ENCODE measurements around the gene TBRG1.

The TBRG1 gene

GRCh38 chr11:124618863-124619262 lies 3.8 kb upstream of the TBRG1 start:
- no peak for DNase-seq

DNA sequence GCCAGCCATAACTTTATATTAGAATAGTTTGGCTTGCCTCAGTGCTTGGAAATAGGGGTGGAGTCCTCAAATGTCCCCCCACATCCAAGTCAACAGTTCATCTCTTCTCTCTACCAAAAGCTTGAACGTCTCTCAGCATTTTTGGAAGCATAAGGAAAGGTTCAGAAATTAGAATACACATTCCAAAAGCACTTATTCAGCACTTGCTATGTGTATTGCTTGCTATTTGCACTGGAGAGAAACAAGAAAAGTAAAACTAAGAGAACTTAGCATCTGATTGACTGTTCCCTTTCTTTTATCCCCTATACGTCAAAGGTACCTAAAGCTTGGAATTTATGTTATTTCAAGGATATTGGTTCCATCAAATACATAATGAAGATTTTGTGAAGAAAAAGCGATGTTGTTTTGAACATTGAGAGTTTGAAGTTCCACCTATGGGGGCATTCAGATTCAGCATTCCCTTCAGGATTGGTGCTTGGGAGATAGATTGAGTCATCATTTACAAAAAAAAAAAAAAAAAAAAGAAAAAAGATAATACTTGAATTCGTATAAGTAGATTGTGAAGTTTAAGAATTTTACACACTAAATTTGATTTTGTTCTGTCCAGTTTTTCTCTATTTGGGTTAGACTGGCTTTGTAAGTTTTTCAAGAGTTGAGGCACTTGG lies 1.3 kb downstream of the TBRG1 start:
- DNase-seq: no peak

DNA sequence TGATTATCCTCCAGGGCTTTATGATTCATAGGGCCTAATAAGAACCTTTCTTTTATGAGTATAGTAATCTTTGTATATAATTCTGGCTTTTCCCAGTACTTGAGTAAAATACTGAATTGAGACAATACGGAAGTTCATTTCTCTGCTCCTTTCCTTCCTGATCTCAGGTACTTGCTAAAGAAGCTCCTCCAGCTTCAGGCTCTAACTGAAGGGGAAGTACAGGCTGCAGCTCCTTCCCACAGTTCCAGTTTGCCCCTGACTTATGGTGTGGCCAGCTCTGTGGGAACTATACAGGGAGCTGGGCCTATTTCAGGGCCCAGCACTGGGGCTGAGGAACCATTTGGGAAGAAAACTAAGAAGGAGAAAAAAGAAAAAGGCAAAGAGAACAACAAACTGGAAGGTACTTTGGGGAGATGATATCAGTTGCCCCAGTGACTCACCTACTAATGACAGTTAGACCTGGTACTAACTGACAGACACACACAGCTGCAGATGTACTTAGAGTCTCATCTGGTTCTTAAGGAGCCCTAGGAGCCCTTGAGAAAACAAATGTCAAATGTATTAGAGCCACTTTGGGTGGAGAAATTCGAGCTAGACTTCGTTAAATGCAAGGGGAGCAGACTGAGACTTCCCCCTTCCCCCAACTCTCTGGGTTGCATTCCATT lies 3.0 kb downstream of the TBRG1 start:
- DNase-seq: no peak

- no peak for DNase-seq
These were observed 4.9 kb downstream of the TBRG1 start for GRCh38 chr11:124627546-124627945.

GRCh38 chr11:124629961-124630360 lies 7.3 kb downstream of the TBRG1 start:
- no peak for DNase-seq

DNA sequence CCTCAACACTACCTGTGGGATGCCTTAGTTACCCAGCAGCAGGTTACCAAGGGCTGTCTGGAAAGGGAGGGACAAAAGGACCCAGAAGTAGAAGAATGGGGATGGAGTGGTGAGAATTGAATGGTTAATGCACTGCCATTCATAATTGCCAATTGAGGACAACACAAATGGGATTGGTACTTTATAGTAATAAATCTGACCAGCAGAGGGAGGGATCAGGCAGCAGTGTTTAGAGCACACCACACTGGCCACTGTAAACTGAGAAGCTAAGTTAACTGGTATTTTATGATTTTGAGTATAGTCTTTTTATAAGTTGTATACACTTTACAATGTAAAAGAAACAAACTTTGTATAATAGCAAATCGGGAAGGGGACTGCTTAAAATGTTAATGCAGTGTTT lies 10.7 kb downstream of the TBRG1 start:
- no peak for DNase-seq

DNA sequence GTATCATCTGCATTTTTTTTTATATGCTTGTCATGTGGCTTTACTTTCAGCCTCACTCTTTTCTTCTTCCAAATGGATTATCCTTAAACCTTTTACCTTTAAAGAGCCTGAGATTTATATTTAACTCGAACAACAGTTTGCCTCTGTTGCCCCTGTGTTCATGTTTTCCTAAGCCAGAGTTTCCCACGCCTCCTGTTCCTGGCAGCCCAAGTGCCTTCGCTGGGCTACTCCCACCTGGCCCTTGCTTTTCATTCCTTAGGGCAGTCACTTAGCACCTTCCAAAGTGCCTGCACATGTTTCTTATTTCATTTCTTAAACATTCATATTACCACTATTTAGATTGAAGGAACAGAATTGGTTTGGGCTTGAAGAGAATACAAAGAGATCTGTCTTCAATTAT lies 13.3 kb downstream of the TBRG1 start:
- no peak for DNase-seq

GRCh38 chr11:124638500-124638899 lies 15.8 kb downstream of the TBRG1 start:
- DNase-seq: no peak

DNA sequence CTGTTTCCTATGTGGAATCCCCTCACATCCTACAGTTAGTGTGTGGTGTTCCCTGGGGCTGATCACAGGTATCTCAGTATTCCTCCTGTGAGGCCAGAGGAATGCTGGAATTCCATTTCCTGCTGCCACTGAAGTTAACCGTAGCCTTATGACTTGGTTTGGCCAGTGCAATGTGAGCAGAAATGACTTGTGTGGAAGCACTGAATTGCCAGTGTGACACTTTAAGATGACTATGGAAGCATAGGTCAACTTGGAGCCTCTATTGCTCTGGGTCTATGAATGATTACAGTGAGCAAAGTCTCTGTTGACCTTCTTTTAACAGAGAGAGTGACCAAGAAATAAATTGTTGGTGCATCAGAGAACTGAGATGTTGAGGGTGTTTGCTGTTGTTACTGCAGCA lies 16.5 kb downstream of the TBRG1 start:
- no peak for DNase-seq

- no peak for DNase-seq
These were observed 18.0 kb downstream of the TBRG1 start for GRCh38 chr11:124640666-124641065.

DNA sequence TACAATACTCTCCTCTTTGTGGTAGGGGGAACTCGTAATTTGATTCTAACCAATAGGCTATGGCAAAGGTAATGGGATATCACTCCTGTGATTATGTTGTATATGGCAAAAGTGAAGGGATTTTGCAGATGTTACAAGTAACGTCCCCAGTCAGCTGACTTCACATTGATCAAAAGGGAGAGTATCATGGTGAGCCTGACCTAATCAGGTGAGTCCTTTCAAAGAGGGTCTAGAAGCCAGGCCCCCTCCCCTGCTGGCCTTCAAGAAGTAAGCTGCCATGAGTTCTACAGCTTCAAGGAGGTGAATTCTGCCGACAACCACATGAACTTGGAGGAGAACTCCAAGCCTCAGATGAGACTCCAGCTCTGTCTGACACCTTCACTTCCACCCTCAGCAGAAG lies 20.0 kb downstream of the TBRG1 start:
- DNase-seq: no peak

- DNase-seq: no peak
These were observed 20.5 kb downstream of the TBRG1 start for GRCh38 chr11:124643042-124643604.

DNA sequence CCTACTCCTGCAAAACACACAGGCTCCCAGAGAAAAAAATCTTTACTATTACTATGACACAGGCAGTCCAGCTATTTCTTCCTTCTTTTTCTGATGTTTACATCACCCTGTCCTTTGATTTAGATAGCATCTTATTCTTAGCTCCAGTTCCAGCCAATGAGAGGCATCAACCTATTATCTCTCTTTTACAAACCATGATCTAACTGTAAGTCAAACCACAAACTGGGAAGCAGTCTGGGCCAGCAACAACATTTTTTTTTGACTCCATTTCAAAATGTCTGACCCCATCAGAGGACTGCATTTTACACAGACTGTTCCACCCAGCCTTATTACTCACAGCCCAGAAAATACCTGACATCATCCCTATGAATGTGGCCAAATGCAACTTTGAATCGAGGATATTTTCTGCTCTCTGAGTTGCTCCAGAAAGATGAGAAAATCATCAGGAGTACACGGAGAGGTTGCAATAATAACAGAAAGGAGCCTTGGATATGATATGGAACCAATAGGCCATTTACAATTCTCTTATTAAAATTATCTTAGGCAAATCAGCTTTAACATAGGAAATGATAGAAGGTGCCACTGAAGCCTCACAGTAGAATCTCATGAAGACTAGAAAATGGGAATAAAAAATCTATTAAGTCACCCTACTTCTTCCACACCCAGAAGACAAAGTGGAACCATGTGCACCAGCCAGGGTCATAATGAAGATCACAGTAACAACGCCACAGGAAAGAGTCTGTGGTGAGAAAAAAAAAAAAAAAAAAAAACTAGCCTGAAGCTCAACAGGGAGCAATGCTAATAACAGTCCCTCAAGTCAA lies 21.2 kb downstream of the TBRG1 start:
- DNase-seq: peak; percentile 48

- peak; percentile 90 for DNase-seq
These were observed 22.0 kb downstream of the TBRG1 start for GRCh38 chr11:124644426-124645280.

- DNase-seq: no peak
These were observed 23.5 kb downstream of the TBRG1 start for GRCh38 chr11:124646148-124646547.

DNA sequence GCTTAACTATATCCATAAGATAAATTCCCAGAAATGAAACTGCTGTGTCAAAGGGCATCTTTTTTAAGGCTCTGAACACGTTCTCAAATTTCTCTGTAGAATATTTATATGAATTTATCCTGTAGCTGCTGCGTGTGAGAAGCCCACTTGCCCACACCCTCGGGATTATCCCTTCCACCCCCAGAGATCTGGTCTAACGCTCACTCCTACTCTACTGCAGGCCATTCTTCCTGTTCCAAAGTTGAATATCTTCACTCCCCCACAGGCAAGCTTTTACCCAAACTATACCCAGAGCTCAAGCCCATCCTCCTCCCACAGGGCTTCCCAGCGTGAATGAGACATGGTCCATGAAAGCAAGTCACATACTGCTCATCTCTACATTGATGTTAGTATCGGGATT lies 25.9 kb downstream of the TBRG1 start:
- DNase-seq: no peak

- DNase-seq: peak; percentile 58
These were observed 34.3 kb downstream of the TBRG1 start for GRCh38 chr11:124656774-124657630.

- DNase-seq: no peak
These were observed 35.2 kb downstream of the TBRG1 start for GRCh38 chr11:124657904-124658303.

GRCh38 chr11:124658501-124658900 lies 35.8 kb downstream of the TBRG1 start:
- DNase-seq: no peak

DNA sequence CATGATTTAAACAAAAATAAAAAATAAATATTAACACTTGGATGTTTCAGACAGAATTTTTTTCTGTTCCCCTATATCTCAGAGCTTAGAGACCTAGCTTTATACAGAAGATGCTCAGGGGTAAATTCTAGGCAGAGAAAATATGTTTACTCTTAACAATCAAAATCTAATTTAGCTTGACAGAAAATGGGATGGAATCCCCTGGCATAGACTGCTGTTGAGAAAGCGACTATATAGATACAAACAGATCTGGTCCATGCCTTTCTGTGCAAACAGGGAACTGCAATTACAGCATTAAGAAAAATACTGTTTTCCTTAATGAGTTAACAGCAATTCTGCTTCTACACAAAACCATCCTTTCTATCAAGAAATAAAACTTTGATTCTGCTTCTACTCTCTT lies 36.3 kb downstream of the TBRG1 start:
- no peak for DNase-seq

DNA sequence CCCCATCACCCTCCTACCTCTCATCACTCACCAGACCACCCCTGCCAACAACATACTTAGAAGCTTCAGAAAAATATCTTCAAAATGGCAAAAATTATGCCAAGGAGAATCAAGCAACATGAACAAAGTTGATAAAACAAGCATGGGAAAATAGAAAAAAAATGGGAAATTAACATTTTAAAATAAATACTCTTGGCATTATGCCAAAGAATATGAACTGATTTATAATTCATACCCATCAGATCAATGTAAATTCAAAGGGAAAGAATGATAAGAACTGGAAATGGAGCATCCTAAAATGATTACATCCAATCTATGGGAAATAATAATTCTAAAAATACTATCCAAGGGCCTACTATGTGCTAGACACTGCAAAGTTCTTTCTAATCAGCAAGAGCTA lies 38.9 kb downstream of the TBRG1 start:
- no peak for DNase-seq

- no peak for DNase-seq
These were observed 39.4 kb downstream of the TBRG1 start for GRCh38 chr11:124662106-124662505.
